Activated CD4-positive, CD25-positive, alpha-beta regulatory T cell treated with anti-CD3 and anti-CD28 coated beads, Interleukin-2, amount 50 U/mL, for 16 hours (primary cell): ENCODE results near the gene CD19.
"Not testable (repeated sequence)": the region's sequence is repeated elsewhere in the genome, so short reads cannot be mapped to it uniquely, and the experiment has no call there.

ENCODE experiments used
- DNase-seq: peaks from one replicate; pipeline ENCODE4 v3.0.0-alpha.2; 2020; ENCODE audit warnings: low read depth, low spot score

The CD19 gene

DNA sequence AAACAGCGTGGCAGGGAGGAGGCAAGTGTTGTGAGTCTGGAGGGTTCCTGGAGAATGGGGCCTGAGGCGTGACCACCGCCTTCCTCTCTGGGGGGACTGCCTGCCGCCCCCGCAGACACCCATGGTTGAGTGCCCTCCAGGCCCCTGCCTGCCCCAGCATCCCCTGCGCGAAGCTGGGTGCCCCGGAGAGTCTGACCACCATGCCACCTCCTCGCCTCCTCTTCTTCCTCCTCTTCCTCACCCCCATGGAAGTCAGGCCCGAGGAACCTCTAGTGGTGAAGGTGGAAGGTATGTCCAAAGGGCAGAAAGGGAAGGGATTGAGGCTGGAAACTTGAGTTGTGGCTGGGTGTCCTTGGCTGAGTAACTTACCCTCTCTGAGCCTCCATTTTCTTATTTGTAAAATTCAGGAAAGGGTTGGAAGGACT lies at the start of gene CD19:
TSS of gene CD19 (plus strand) at position 171 of the 425 bp plus-strand sequence. CDS start at position 201, 30 bp downstream.
- DNase-seq = no peak

DNA sequence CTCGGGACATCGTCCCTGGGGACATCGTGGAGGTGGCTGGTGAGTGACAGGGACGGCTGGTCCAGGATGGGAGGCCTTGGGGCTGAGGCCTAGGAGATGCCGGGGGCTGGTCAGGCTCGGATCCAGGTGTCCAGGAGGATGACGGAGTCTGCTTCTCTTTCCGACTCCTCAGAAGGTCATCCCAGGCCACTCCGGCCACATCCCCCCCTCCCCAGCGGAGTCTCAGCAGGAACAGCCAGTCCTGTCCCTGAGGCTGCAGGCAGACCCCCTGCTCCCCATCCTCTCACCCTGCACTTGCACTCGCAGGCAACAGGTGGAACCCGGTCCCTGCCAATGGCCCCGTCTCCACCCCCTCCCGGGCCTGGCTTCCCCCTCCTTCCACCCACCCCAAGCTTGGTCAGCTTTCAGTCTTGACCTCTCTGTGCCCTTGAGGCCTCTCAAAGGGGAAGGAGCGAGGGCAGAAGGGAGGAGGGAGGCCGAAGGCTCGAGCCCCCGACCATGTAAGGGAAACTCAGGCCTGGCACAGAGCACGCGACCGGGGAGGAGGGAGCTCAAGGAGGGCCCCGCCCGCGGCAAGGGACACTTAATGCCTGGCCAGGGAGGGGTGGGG lies 49.1 kb upstream of the CD19 start:
- DNase-seq = no peak

DNA sequence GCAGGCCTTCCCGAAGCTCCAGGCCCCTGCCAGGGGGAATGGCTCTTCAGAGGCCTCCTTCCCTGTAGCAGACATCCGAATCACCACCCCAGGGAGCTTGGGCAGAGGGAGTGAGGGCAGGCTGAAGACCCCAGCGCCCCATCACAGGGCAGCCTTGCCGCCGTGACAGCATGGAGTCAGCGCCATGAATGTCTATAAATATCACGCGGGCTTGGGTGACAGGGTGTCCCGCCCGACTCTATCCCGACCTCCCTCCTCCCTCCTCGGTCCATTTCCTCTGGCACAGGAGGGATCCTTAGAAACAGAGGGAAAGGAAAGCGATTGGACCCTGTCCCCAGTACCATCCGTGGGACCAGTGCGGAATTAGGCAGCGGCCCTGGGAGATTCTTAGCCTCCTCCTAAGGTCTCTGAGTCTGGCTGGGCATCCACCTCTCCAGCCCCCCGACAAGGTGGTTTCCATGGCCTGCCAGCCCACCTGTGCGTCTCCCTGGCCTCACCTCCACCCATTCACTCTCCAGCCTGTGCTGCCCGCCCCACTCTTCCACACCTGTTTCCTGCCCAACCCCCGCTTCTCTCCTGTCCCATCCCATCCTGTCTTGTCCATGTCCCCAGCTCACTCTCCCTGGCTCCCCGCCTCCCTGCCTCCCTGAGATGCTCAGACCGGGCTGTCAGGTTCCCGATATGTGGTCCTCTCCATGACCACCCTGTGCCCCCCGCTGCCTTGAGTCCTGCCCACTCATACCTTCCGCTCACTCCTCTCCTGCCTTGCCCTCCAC lies 48.4 kb upstream of the CD19 start:
- DNase-seq = no peak

DNA sequence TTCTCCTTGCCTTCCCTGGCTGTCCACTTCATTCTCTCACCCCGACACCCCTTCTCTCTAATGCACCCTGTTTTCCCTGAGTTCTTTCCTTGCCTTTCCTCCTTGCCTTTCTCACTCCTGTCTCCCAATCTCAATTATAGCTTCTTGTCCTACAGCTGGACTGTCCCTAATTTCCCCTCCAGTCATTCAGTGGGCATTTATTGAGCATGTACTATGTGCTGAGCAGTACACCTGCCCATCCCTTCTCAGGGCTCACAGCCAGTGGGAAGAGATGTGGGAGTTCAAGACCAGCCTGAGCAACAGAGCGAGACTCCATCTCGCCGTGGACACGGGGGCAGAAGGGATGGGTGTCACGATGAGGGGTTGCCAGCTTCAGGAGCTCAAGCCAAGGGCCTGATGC lies 47.7 kb upstream of the CD19 start:
- DNase-seq = no peak

DNA sequence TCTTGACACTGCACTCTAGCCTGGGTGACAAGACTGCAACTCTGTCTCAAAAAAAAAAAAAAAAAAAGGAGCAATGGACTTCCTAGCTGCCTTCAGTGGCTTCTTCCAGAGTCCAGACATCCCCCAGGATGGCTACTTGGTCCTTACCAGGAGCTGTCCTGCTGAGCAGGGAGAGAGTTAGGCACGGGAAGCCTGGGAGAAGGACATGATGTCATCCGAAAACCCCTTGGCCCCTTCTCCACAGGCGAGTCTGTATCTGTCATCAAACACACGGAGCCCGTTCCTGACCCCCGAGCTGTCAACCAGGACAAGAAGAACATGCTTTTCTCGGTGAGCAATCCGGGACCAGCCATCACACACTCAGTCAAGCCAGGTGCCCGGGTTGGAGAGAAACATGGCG lies 44.8 kb upstream of the CD19 start:
- DNase-seq = no peak

DNA sequence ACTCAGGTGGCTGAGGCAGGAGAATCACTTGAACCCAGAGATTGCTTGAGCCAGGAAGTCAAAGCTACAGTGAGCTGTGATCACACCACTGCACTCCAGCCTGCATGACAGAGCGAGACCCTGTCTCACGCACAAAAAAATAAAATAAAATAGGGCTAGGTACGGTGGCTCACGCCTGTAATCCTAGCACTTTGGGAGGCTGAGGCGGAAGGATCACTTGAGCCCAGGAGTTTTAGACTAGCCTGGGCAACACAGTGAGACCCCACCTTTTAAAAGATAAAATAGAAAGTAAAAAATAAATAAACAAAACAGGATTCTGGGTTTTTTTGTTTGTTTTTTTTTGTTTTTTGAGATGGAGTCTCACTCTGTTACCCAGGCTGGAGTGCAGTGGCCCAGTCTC lies 41.4 kb upstream of the CD19 start:
- not testable (repeated sequence) for DNase-seq

DNA sequence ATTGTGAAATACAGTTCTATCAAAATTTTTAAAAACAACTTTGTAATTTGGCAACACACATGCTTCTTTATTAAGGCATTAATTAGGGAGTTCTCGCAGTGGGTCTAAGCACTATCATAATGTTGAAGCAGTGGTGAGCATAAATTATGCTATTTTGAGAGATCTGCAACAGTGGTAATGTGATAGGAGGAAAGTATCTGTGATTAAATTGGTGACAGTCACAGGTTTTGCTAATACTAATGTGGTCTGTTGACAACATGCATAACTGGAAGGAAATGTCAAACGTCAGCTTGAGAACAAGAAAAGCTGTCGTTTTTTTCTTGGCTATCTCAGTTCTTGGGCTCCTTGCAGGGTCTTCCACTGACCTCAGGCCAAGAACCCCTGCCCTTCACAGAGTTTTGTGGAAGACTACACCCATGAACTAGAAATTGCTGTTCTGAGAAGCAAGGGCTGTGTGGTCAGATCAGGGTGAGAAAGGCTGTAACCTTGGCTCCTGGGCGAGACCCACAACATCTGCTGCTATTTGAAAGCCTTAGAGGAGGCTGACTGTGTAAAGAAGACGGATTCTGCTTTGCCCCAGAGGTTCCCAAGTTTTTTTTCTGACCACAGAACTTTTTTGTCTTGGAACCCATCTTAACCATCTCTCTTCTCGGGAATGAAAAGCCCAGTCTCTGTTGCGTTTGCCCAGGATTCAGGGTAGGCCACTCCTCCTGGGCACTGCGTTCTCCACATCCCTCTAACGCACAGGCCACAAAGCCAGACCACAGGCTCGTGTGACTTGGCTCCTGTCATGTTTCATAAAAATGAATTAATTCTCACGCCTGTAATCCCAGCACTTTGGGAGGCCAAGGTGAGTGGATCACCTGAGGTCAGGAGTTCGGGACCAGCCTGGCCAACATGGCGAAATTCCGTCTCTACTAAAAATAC lies 39.5 kb upstream of the CD19 start:
- DNase-seq = no peak

DNA sequence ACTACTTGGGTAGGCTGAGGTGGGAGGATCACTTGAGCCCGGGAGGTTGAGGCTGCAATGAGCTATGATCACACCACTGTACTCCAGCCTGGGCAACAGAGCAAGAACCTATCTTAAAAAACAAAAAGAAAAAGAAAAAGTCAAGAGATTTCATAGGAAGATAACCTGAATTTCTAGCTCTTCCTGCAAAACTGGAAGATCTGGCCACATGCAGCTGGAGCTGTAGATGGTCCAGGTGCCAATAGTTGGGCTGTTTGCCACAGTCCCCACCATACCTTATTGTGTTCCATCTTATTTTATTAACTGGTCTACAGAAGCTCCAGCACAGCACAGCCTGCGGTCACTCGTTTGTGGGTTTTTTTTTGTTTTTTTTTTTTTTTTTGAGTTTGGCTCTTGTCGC lies 38.5 kb upstream of the CD19 start:
- DNase-seq = no peak

DNA sequence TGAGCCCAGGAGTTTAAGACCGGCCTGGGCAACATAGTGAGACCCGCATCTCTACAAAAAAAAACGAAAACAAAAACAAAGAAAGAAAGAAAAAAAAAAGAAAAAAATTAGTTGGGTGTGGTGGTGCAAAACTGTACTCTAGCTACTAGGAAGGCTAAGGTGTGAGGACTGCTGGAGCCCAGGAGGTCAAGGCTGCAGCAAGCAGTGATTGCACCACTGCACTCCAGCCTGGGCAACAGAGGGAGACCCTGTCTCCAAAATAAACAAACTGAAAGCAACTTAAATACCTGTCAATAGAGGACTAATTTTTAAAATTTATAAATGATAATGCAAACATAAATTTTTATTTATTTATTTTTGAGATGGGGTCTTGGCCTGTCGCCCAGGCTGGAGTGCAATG lies 36.2 kb upstream of the CD19 start:
- no peak for DNase-seq

DNA sequence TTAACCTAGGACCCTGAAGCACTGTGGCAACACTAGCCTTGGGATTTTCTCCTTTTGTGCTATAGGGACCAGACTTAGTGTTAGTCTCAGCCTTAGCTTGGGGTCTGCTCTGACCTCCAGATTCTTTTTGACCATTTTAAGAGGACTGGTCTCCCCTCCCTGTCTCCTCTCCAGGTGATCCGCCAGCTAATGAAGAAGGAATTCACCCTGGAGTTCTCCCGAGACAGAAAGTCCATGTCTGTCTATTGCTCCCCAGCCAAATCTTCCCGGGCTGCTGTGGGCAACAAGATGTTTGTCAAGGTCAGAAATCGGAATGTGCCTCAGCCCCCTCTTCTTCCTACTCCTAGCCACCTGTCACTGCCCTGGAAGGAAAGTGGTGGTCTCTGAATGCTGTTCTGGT lies 33.9 kb upstream of the CD19 start:
- no peak for DNase-seq

DNA sequence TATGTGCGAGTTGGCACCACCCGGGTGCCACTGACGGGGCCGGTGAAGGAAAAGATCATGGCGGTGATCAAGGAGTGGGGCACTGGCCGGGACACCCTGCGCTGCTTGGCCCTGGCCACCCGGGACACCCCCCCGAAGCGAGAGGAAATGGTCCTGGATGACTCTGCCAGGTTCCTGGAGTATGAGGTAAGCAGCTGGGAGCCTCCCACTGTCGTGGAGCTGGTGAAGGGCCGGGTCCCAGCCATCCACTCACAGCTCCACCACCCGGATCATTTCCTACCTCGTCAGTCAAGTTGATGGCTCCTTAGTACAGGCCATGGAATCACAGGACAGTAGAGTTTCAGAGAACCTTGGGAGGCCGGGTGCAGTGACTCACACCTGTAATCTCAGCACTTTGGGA lies 33.5 kb upstream of the CD19 start:
- DNase-seq = no peak

DNA sequence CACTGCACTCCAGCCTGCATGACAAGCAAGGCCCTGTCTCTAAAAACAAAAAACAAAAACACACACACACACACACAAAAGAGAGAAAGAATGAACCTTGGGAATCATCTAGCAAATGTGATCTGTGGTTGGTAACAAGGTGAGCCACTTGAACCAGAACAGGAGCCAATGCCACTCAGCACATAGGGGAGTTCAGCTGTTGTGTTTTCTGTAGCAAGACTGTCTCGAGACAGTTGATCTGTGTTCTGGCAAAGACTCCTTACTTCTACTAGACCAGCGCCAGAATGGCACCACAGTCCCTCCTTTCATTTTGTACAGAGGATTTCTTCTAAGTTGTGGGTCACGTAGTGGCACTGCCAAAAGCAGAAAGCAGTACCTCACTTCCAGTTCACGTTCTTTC lies 32.8 kb upstream of the CD19 start:
- DNase-seq = no peak

DNA sequence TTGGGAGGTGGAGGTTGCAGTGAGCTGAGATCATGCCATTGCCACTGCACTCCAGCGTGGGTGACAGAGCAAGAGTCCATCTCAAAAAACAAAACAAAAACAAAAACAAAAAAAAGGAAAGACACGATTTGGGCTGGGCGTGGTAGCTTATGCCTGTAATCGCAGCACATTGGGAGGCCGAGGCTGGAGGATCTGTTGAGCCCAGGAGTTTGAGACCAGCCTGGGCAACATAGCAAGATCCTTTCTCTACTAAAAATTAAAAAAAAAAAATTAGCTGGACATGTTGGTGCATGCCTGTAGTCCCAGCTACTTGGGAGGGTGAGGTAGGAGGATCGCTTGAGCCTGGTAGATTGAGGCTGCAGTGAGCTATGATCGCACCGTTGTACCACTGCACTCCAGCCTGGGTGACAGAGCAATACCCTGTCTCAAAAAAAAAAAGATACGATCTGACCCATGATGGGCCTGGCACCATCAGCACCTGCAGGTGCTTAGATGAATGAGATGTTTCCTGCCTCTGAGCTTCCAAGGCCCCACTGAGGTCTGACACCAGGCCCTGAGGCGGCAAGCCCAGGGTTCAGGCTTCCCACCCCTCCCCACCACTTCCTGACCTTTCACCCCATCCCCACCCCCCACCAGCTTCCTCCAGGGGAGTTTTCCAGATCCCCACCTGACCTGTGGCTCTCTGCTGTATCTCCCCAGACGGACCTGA lies 31.7 kb upstream of the CD19 start:
- no peak for DNase-seq

DNA sequence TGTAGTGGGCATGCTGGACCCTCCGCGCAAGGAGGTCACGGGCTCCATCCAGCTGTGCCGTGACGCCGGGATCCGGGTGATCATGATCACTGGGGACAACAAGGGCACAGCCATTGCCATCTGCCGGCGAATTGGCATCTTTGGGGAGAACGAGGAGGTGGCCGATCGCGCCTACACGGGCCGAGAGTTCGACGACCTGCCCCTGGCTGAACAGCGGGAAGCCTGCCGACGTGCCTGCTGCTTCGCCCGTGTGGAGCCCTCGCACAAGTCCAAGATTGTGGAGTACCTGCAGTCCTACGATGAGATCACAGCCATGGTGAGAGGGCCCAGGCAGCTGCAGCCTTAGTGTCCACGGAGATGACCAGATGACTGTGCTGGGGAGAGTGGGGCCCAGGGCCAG lies 31.2 kb upstream of the CD19 start:
- no peak for DNase-seq

DNA sequence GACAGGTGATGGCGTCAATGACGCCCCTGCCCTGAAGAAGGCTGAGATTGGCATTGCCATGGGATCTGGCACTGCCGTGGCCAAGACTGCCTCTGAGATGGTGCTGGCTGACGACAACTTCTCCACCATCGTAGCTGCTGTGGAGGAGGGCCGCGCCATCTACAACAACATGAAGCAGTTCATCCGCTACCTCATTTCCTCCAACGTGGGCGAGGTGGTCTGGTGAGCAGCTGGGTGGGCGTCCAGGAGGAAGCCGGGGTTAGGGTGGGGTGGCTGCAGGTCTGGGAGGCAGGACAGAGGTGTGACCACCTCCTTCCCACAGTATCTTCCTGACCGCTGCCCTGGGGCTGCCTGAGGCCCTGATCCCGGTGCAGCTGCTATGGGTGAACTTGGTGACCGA lies 29.9 kb upstream of the CD19 start:
- DNase-seq = no peak

DNA sequence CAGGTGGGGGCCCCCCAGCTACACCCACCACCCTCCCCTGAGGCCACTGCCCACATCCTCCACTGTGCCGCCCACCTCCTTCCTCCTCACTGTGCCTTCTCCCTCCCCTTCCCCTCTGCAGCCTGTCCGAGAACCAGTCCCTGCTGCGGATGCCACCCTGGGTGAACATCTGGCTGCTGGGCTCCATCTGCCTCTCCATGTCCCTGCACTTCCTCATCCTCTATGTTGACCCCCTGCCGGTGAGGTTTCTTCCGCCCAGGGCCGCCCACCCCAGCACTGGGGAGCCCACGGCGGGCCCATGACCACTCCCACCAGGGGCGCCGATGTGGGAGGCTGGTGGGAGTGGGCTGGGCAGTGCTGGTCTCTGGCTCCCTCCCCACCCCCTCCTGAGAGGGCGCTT lies 28.9 kb upstream of the CD19 start:
- DNase-seq = no peak

DNA sequence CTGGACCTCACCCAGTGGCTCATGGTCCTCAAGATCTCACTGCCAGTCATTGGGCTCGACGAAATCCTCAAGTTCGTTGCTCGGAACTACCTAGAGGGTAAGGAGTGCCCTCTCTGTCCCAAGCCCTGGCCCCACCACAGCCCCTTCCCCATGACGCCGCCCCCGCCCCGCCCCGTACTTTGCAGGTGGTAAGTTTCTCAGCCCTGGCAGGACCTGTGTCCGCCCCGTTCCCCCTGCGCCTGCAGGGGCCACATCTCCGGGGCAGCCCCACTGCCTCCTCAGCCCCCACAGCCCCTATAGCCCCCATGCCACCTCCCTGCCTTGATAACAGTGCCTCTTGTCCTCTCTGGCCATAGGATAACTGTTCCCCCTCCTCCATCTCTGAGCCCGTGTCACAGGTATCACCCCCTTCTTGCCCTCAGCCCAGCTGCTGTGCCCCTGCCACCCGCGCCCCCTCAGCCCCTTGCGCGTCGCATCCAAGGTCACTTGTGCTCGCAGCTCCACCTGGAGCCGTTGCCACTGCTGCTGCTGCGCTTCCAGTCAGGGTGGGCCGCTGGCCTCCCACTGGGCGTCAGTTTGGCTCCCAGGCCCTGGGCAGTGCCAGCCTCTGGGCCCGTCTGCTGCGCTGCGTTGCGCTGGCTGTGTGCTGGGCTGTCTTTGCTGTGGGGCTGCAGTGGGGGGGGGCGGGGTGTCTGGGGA lies 28.3 kb upstream of the CD19 start:
- no peak for DNase-seq

DNA sequence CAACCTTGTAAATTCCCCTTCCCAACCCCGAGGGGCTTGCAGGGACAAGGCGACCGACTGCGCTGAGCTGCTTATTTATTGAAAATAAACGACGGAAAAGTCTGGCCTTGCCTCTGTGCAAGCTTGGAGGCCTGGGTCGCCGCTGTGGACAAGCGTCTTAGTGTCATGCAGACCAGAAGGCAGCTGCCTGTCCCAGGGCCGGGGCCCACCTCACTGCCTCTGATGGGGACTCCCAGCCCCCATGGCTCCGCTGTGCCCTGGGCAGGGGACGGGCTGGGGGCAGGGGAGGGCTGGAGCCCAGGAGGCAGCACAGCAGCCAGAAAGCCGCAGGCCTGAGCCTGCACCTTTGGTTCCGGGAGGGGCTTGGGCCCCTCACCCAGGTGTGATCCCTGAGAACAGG lies 27.4 kb upstream of the CD19 start:
- no peak for DNase-seq

DNA sequence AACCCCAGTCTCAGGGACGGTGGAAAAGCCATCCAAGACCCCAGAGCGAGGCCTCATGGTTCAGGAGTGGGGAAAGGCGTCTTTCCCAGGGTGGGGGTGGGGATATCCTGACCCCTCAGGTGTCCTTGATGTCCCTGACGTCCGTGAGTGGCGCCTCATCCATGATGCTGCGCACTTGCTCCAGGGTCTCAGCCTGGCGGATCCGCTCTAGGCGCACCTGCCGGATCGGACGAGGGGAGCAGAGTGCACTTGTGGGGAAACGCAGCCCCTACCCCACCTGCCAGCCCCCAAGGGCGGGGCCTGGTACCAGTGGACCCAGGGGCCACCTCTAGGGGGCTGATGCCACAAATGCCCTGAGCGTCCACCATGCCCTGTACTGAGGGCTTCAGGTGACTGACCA lies 26.9 kb upstream of the CD19 start:
- no peak for DNase-seq

DNA sequence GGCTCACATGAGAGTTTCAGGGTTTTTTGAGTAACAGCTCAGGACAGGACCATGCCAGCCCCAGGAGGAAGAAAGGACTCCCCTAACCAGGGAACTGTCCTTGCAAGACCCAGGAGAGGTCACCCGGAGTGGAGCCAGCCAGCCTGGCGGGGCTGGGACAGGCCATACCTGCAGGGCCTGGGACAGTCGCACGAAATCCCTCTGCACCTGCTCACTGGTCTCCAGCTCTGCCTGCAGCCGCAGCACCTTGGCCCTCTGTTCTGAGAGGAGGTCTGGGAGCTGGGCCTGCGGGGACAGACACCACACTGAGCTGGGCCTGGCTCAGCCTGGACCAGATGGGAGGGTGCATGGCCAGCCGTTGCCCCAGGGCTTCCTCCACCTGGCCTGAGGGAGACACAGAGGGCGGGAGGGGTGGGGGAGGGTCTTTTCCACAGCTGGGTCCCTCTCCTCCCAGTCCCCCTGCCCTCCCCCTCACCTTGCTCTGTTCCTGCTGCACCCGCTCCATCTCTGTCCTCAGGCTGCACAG lies 26.5 kb upstream of the CD19 start:
- DNase-seq = no peak

DNA sequence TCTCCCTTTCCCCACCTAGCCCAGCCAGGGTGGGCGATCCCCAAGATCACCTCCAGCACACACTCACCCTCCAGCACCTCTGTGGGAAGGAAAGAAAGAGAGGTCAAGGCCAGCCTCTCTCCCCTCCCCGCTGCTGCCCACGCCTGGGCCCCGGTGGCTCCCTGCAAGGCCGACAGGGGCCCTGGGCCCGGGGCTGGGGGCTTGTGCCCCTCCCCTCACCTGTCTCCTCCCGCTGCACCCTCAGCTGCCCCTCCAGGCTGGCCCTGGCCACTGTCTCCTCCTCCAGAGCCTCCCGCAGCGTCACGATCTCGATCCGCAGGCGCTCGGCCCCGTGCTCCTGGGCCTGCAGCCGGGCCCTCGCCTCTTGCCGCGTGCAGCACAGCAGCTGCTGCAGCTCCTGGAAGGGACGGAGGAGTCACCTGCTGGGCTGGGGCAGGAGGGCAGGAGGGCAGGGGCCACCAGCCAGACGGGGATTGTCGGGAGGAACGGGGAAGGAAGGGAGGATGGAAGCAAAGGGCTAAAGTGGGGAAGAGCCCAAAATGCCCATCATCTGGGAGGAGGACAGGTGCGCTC lies 25.9 kb upstream of the CD19 start:
- DNase-seq = no peak
